ENCODE results near the gene EML1. TPM values are rescaled to one million over a fixed set of nuclear protein-coding genes. Genes with fewer than 3 reads are reported as not detected.
A peak's percentile ranks its signal among the peaks of the same experiment; 100 is the strongest.

EML1 gene
- total and polyA plus RNA-seq, 2 of the 13 experiments (the other 11 are each of a cell fraction or from before 2014, with no cell fraction given), result 0.59 to 1.7 TPM

GRCh38 chr14:99784508-99784907 is 8.7 kb upstream of the EML1 start (continued):
- TF ChIP-seq ZBTB46 (CRISPR knock-in tag; IDR thresholded peaks at IDR 0.05; ENCODE audit: borderline replicate concordance), result no peak
- no peak for TF ChIP-seq FOXK2 (IDR thresholded peaks at IDR 0.05)
- no peak for TF ChIP-seq RBM22 (optimal IDR thresholded peaks at IDR 0.05; ENCODE audit: low read length)
- no peak for TF ChIP-seq CEBPZ (IDR thresholded peaks at IDR 0.05; ENCODE audit: low read length)
- TF ChIP-seq RFXANK (CRISPR knock-in tag; IDR thresholded peaks at IDR 0.05), result no peak
- TF ChIP-seq PPARG (CRISPR knock-in tag; conservative IDR thresholded peaks at IDR 0.05), result peak; percentile 51
- no peak for TF ChIP-seq PLSCR1 (CRISPR knock-in tag; IDR thresholded peaks at IDR 0.05; ENCODE audit: borderline replicate concordance)
- no peak for TF ChIP-seq EEA1 (CRISPR knock-in tag; IDR thresholded peaks at IDR 0.05; ENCODE audit: borderline replicate concordance)
- TF ChIP-seq ZNF318 (CRISPR knock-in tag; IDR thresholded peaks at IDR 0.05), result no peak
- no peak for TF ChIP-seq BCLAF1 (IDR thresholded peaks at IDR 0.05)
- peak; percentile 83 for TF ChIP-seq CEBPG (CRISPR knock-in tag; IDR thresholded peaks at IDR 0.05)
